HepG2 (cell line): Measurements from ENCODE around the gene ADAM10. TPM values are rescaled to one million over a fixed set of nuclear protein-coding genes. Genes with fewer than 3 reads are reported as not detected.

Experiments
- ARNT2 ChIP-seq: sonication (generic); formaldehyde crosslinking; IDR thresholded peaks from 2 replicates; pipeline ENCODE4 v1.8.0; 2022; ENCODE audit warnings: mild to moderate bottlenecking, low read depth, missing genetic modification reagents, moderate library complexity
- FOSL2 ChIP-seq: sonication (generic); formaldehyde crosslinking; IDR thresholded peaks from 2 replicates; pipeline ENCODE4 v1.4.0; 2020; ENCODE audit warnings: missing genetic modification reagents
- FOXK1 ChIP-seq: sonication (generic); formaldehyde crosslinking; IDR thresholded peaks from 2 replicates; pipeline ENCODE4 v1.4.0; 2020; ENCODE audit warnings: low read depth, missing genetic modification reagents, borderline replicate concordance
- GATAD2A ChIP-seq: IDR thresholded peaks from 2 replicates; pipeline ENCODE4 v1.6.1; 2016
- HIC2 ChIP-seq: sonication (generic); formaldehyde crosslinking; IDR thresholded peaks from 2 replicates; pipeline ENCODE4 v1.9.0; 2022; ENCODE audit warnings: low read depth, missing genetic modification reagents
- IKZF5 ChIP-seq: IDR thresholded peaks from 2 replicates; pipeline ENCODE4 v1.6.1; 2018; ENCODE audit warnings: missing genetic modification reagents, mild to moderate bottlenecking, missing compliant biosample characterization
- IRF2 ChIP-seq: IDR thresholded peaks from 2 replicates; pipeline ENCODE4 v1.6.1; 2018; ENCODE audit warnings: missing genetic modification reagents, missing compliant biosample characterization
- NCOA2 ChIP-seq: sonication (generic); formaldehyde crosslinking; IDR thresholded peaks from 2 replicates; pipeline ENCODE4 v1.8.0; 2022; ENCODE audit warnings: inconsistent platforms
- NFIC ChIP-seq: IDR thresholded peaks from 2 replicates; pipeline ENCODE4 v1.6.1; 2012; ENCODE audit warnings: mild to moderate bottlenecking, low read length, inconsistent platforms
- NFYC ChIP-seq: IDR thresholded peaks from 2 replicates; pipeline ENCODE4 v1.6.1; 2016; ENCODE audit warnings: missing genetic modification reagents, missing compliant biosample characterization
- NR2C2 ChIP-seq: sonication (generic); formaldehyde crosslinking; IDR thresholded peaks from 2 replicates; pipeline ENCODE4 v1.4.0; 2020; ENCODE audit warnings: missing genetic modification reagents, mild to moderate bottlenecking, moderate library complexity, borderline replicate concordance
- NR2F6 ChIP-seq, 2 experiments: IDR thresholded peaks; 2 replicates each; pipeline ENCODE4 v1.6.1; 2016; ENCODE audit warnings: antibody characterized with exemption in 1 of 2, mild to moderate bottlenecking in 1 of 2
- POGK ChIP-seq: sonication (generic); formaldehyde crosslinking; conservative IDR thresholded peaks from 2 replicates; pipeline ENCODE4 v1.8.0; 2022; ENCODE audit warnings: mild to moderate bottlenecking, moderate library complexity, missing genetic modification reagents
- SOX6 ChIP-seq, 2 experiments: fragments of 450-650 bp in 1 of 2; sonication (generic) in 1 of 2; formaldehyde crosslinking in 1 of 2; IDR thresholded peaks; 2 replicates each; pipeline versions ENCODE4 v1.4.0 to v1.6.1; 2017 to 2020; ENCODE audit warnings: antibody characterized with exemption in 1 of 2, mild to moderate bottlenecking in 1 of 2, missing genetic modification reagents in 1 of 2
- ZNF605 ChIP-seq: sonication (generic); formaldehyde crosslinking; IDR thresholded peaks from 2 replicates; pipeline ENCODE4 v1.8.0; 2022; ENCODE audit warnings: mild to moderate bottlenecking, missing genetic modification reagents
- ZNF639 ChIP-seq: conservative IDR thresholded peaks from 2 replicates; pipeline ENCODE4 v1.6.1; 2018; ENCODE audit warnings: missing genetic modification reagents
- ZNF710 ChIP-seq: sonication (generic); formaldehyde crosslinking; IDR thresholded peaks from 2 replicates; pipeline ENCODE4 v1.5.0; 2020; ENCODE audit warnings: mild to moderate bottlenecking, missing genetic modification reagents, borderline replicate concordance
- ZNF737 ChIP-seq: sonication (generic); formaldehyde crosslinking; IDR thresholded peaks from 2 replicates; pipeline ENCODE4 v1.5.0; 2020; ENCODE audit warnings: missing genetic modification reagents, mild to moderate bottlenecking, borderline replicate concordance
- ZNF777 ChIP-seq: sonication (generic); formaldehyde crosslinking; IDR thresholded peaks from 2 replicates; pipeline ENCODE4 v1.4.0; 2020; ENCODE audit warnings: missing genetic modification reagents
- ZNF781 ChIP-seq: sonication (generic); formaldehyde crosslinking; IDR thresholded peaks from 2 replicates; pipeline ENCODE4 v1.5.1; 2020; ENCODE audit warnings: borderline replicate concordance, mild to moderate bottlenecking, missing genetic modification reagents; ENCODE audit errors: not compliant biosample characterization
- polyA plus RNA-seq, 8 experiments: library from polyadenylated mRNA; depleted of rRNA in 3 of 8; stranded (reverse) in 7 of 8; unstranded in 1 of 8; fragments of >200 nt; fragmentation: Illumina TruSeq in 4 of 8; extraction: Trizol in 4 of 8; gene quantifications; 2 replicates each; pipeline versions ENCODE4 v1.2.1 to v1.2.3, GENCODE V29; 2011 to 2016; ENCODE audit warnings: low read depth in 4 of 8, missing spikeins in 1 of 8, mixed read lengths in 1 of 8; ENCODE audit not compliant: insufficient read depth in 1 of 8
- total RNA-seq, 5 experiments: library from RNA; depleted of rRNA; stranded (reverse); fragments of >200 nt; fragmentation: Illumina TruSeq; extraction: Trizol; gene quantifications; 2 replicates each; pipeline ENCODE4 v1.2.3, GENCODE V29; 2016; ENCODE audit warnings: low read depth in 1 of 5

Gene ADAM10
- total and polyA plus RNA-seq, 2 of the 13 experiments (the other 11 are each of a cell fraction or from before 2014, with no cell fraction given) = 92.7 to 125 TPM

- TF ChIP-seq ZNF710 (peak; percentile 62; the same call in 1 of the 2 replicates), NR2C2 (CRISPR knock-in tag) (peak; percentile 28; the same call in 1 of the 2 replicates), IKZF5 (CRISPR knock-in tag) (peak; percentile 83; the same call in 1 of the 2 replicates), IRF2 (CRISPR knock-in tag) (0 out of 2 replicates have a peak, but pooled peaks have one; percentile 26), ZNF639 (CRISPR knock-in tag) (no peak), NCOA2 (CRISPR knock-in tag) (peak; percentile 64; the same call in 1 of the 2 replicates), NFYC (CRISPR knock-in tag) (no peak), POGK (CRISPR knock-in tag) (0 out of 2 replicates have a peak, but pooled peaks have one; percentile 25), ZNF777 (CRISPR knock-in tag) (no peak), GATAD2A (CRISPR knock-in tag) (peak; percentile 77), NR2F6 (IDR thresholded peaks at IDR 0.05) (peak; percentile 44; the same call in 1 of the 2 replicates), NR2F6 (CRISPR knock-in tag; IDR thresholded peaks at IDR 0.05) (no peak), ZNF737 (CRISPR knock-in tag) (no peak), SOX6 (IDR thresholded peaks at IDR 0.05) (no peak), SOX6 (CRISPR knock-in tag; IDR thresholded peaks at IDR 0.05) (peak; percentile 84), FOSL2 (CRISPR knock-in tag) (peak; percentile 91), ZNF605 (CRISPR knock-in tag) (0 out of 2 replicates have a peak, but pooled peaks have one; percentile 33), ZNF781 (CRISPR knock-in tag) (peak; percentile 35), NFIC (peak; percentile 66; the same call in 1 of the 2 replicates), HIC2 (CRISPR knock-in tag) (peak; percentile 51), FOXK1 (CRISPR knock-in tag) (0 out of 2 replicates have a peak, but pooled peaks have one; percentile 43), ARNT2 (CRISPR knock-in tag) (0 out of 2 replicates have a peak, but pooled peaks have one; percentile 49)
Observed at GRCh38 chr15:58551764-58552504, 197.6 kb downstream of the ADAM10 start (continued).
